HepG2 (cell line): ENCODE data around the gene TGFBI. TPM values are rescaled to one million over a fixed set of nuclear protein-coding genes. Genes with fewer than 3 reads are reported as not detected.
A peak's percentile ranks its signal among the peaks of the same experiment; 100 is the strongest.

Experiments
- AGO1 ChIP-seq: fragments of 200-400 bp; formaldehyde crosslinking; IDR thresholded peaks from 2 replicates; pipeline ENCODE4 v1.6.1; 2017; ENCODE audit warnings: mild to moderate bottlenecking, low read depth, low read length, moderate library complexity; ENCODE audit not compliant: poor library complexity, severe bottlenecking
- ARNT ChIP-seq: fragments of 450-650 bp; IDR thresholded peaks from 2 replicates; pipeline ENCODE4 v1.6.1; 2017
- ATRX ChIP-seq: sonication (generic); formaldehyde crosslinking; IDR thresholded peaks from 2 replicates; pipeline ENCODE4 v1.4.0; 2020; ENCODE audit warnings: missing genetic modification reagents, borderline replicate concordance
- BORCS8-MEF2B ChIP-seq: sonication (generic); formaldehyde crosslinking; IDR thresholded peaks from 2 replicates; pipeline ENCODE4 v1.8.0; 2022; ENCODE audit warnings: mild to moderate bottlenecking, missing genetic modification reagents
- EP300 ChIP-seq, 3 experiments: sonication (generic) in 1 of 3; formaldehyde crosslinking in 1 of 3; IDR thresholded peaks; 2 replicates each; pipeline versions ENCODE4 v1.5.1 to v1.6.1; 2011 to 2020; ENCODE audit warnings: low read depth in 2 of 3, low read length in 2 of 3, borderline replicate concordance in 1 of 3, improper control_type of control experiment in 1 of 3, mild to moderate bottlenecking in 1 of 3, missing genetic modification reagents in 1 of 3, moderate library complexity in 1 of 3
- FOSL2 ChIP-seq: sonication (generic); formaldehyde crosslinking; IDR thresholded peaks from 2 replicates; pipeline ENCODE4 v1.4.0; 2020; ENCODE audit warnings: missing genetic modification reagents
- GABPB1 ChIP-seq: IDR thresholded peaks from 2 replicates; pipeline ENCODE4 v1.6.1; 2016; ENCODE audit warnings: mild to moderate bottlenecking, missing genetic modification reagents, moderate library complexity, missing compliant biosample characterization
- HDAC1 ChIP-seq: sonication (generic); formaldehyde crosslinking; IDR thresholded peaks from 2 replicates; pipeline ENCODE4 v1.5.1; 2020; ENCODE audit warnings: mild to moderate bottlenecking, missing genetic modification reagents
- IRX3 ChIP-seq: sonication (generic); formaldehyde crosslinking; IDR thresholded peaks from 2 replicates; pipeline ENCODE4 v1.8.1; 2023; ENCODE audit warnings: mild to moderate bottlenecking, low read depth, missing genetic modification reagents, borderline replicate concordance
- KDM4B ChIP-seq: sonication (generic); formaldehyde crosslinking; IDR thresholded peaks from 2 replicates; pipeline ENCODE4 v1.4.0; 2020; ENCODE audit warnings: missing genetic modification reagents
- MED1 ChIP-seq: sonication (generic); formaldehyde crosslinking; IDR thresholded peaks from 2 replicates; pipeline ENCODE4 v1.4.0; 2020; ENCODE audit warnings: missing genetic modification reagents
- NFE2L2 ChIP-seq: fragments of 150-350 bp; IDR thresholded peaks from 2 replicates; pipeline ENCODE4 v1.6.1; 2014; ENCODE audit warnings: low read length
- NR2F6 ChIP-seq, 2 experiments: IDR thresholded peaks; 2 replicates each; pipeline ENCODE4 v1.6.1; 2016; ENCODE audit warnings: antibody characterized with exemption in 1 of 2, mild to moderate bottlenecking in 1 of 2
- PHF5A ChIP-seq: IDR thresholded peaks from one replicate; pipeline ENCODE4 v1.6.1; 2018; ENCODE audit warnings: low read depth, missing genetic modification reagents; ENCODE audit not compliant: unreplicated experiment
- SP140L ChIP-seq: sonication (generic); formaldehyde crosslinking; IDR thresholded peaks from 2 replicates; pipeline ENCODE4 v1.4.0; 2020; ENCODE audit warnings: missing genetic modification reagents, borderline replicate concordance
- TAF1 ChIP-seq: sonication (generic); formaldehyde crosslinking; IDR thresholded peaks from 2 replicates; pipeline ENCODE4 v1.4.0; 2020; ENCODE audit warnings: missing genetic modification reagents
- TCF7 ChIP-seq: sonication (generic); IDR thresholded peaks from 2 replicates; pipeline ENCODE4 v1.6.1; 2016; ENCODE audit warnings: antibody characterized with exemption, low read depth
- XBP1 ChIP-seq: sonication (generic); formaldehyde crosslinking; IDR thresholded peaks from 2 replicates; pipeline ENCODE4 v1.5.0; 2020; ENCODE audit warnings: missing genetic modification reagents
- ZNF235 ChIP-seq: sonication (generic); formaldehyde crosslinking; IDR thresholded peaks from 2 replicates; pipeline ENCODE4 v1.8.1; 2023; ENCODE audit warnings: mild to moderate bottlenecking, missing genetic modification reagents, borderline replicate concordance
- ZNF552 ChIP-seq: sonication (generic); formaldehyde crosslinking; IDR thresholded peaks from 2 replicates; pipeline ENCODE4 v1.9.0; 2022; ENCODE audit warnings: missing genetic modification reagents, mild to moderate bottlenecking, borderline replicate concordance
- ZNF83 ChIP-seq: sonication (generic); formaldehyde crosslinking; IDR thresholded peaks from 2 replicates; pipeline ENCODE4 v1.4.0; 2020; ENCODE audit warnings: missing genetic modification reagents, mild to moderate bottlenecking, borderline replicate concordance
- ZNF879 ChIP-seq: sonication (generic); formaldehyde crosslinking; IDR thresholded peaks from 2 replicates; pipeline ENCODE4 v1.8.1; 2023; ENCODE audit warnings: missing genetic modification reagents
- polyA plus RNA-seq, 8 experiments: library from polyadenylated mRNA; depleted of rRNA in 3 of 8; stranded (reverse) in 7 of 8; unstranded in 1 of 8; fragments of >200 nt; fragmentation: Illumina TruSeq in 4 of 8; extraction: Trizol in 4 of 8; gene quantifications; 2 replicates each; pipeline versions ENCODE4 v1.2.1 to v1.2.3, GENCODE V29; 2011 to 2016; ENCODE audit warnings: low read depth in 4 of 8, missing spikeins in 1 of 8, mixed read lengths in 1 of 8; ENCODE audit not compliant: insufficient read depth in 1 of 8
- total RNA-seq, 5 experiments: library from RNA; depleted of rRNA; stranded (reverse); fragments of >200 nt; fragmentation: Illumina TruSeq; extraction: Trizol; gene quantifications; 2 replicates each; pipeline ENCODE4 v1.2.3, GENCODE V29; 2016; ENCODE audit warnings: low read depth in 1 of 5
- TF ChIP-seq, protein P1 (sequence below): IDR thresholded peaks from 2 replicates; pipeline ENCODE4 v1.6.1; 2016
- TF ChIP-seq, protein P2 (sequence below): sonication (generic); formaldehyde crosslinking; IDR thresholded peaks from 2 replicates; pipeline ENCODE4 v1.4.0; 2020; ENCODE audit warnings: mild to moderate bottlenecking, missing genetic modification reagents
- TF ChIP-seq, protein P3 (sequence below): sonication (generic); formaldehyde crosslinking; IDR thresholded peaks from 2 replicates; pipeline ENCODE4 v1.4.0; 2020; ENCODE audit warnings: mild to moderate bottlenecking, missing genetic modification reagents
- TF ChIP-seq, protein P4 (sequence below): sonication (generic); formaldehyde crosslinking; IDR thresholded peaks from 2 replicates; pipeline ENCODE4 v1.4.0; 2020; ENCODE audit warnings: missing genetic modification reagents

Gene TGFBI
- total and polyA plus RNA-seq, 2 of the 13 experiments (the other 11 are each of a cell fraction or from before 2014, with no cell fraction given), result 275 to 457 TPM

DNA sequence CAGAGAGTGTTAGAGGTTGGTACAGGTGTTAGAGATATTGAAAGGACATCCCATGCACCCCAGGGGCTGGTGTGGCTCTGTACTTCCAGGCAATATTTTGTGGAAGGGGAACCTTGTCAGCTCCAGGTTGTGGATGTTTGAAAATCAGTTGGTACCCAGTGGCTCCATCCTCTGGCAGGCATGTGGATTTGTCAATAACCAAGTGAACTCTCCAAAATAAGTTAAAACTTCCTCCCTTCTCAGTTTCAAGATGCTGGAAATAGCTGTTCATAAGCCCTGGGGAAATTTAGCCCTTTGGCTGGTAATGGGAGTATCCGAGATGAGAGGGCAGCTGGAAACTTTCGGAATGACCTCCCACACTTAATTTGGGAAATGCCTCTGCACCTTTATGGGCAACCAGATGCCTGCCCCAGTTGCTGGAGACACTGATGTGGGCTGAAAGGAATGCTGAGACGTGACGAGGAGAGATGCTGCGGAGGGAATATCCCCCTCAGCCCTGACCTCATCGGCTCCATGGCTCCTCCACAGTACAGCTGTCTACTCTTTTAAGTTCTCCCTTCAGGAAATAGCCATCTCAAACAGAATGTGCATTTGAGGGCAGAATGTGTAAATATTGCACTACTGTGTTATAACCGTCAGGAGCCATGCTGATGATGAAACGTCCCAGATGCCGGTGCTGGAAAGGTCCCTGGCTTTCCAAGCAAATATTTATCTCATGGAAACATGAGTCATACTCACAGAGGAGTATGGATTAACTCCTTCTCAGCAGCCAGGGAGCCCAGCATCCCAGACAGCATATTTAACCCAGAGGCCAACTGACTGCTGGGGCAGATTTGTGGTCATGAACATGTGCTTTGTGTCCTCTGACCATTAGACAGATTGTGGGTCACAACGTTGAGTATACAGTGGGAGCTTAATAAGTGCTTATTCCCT is 29.5 kb downstream of the TGFBI start (continued):
- TF ChIP-seq FOSL2 (CRISPR knock-in tag) (peak; percentile 100), NFE2L2 (no peak), ATRX (no peak), BORCS8-MEF2B (no peak), IRX3 (CRISPR knock-in tag) (no peak), PHF5A (CRISPR knock-in tag) (peak; percentile 78), HDAC1 (CRISPR knock-in tag) (peak; percentile 95), MED1 (CRISPR knock-in tag) (peak; percentile 99), ARNT (no peak), GABPB1 (peak; percentile 55; the same call in 1 of the 2 replicates), TAF1 (peak; percentile 25; the same call in 1 of the 2 replicates), ZNF879 (CRISPR knock-in tag) (no peak), KDM4B (peak; percentile 90), ZNF235 (CRISPR knock-in tag) (no peak), ZNF552 (no peak), EP300 (IDR thresholded peaks at IDR 0.05; ENCODE audit: low read depth in 2 of 2, low read length in 2 of 2) (peak; percentile 93 to 98), EP300 (CRISPR knock-in tag; IDR thresholded peaks at IDR 0.05; ENCODE audit: borderline replicate concordance) (peak; percentile 97), ZNF83 (CRISPR knock-in tag) (no peak), NR2F6 (IDR thresholded peaks at IDR 0.05) (peak; percentile 94), NR2F6 (CRISPR knock-in tag; IDR thresholded peaks at IDR 0.05) (peak; percentile 95), SP140L (CRISPR knock-in tag) (0 out of 2 replicates have a peak, but pooled peaks have one; percentile 51), XBP1 (CRISPR knock-in tag) (no peak), AGO1 (no peak), TCF7 (peak; percentile 95)
- TF ChIP-seq, protein P1, sequence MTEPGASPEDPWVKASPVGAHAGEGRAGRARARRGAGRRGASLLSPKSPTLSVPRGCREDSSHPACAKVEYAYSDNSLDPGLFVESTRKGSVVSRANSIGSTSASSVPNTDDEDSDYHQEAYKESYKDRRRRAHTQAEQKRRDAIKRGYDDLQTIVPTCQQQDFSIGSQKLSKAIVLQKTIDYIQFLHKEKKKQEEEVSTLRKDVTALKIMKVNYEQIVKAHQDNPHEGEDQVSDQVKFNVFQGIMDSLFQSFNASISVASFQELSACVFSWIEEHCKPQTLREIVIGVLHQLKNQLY (CRISPR knock-in tag), result peak; percentile 90
- TF ChIP-seq, protein P2, sequence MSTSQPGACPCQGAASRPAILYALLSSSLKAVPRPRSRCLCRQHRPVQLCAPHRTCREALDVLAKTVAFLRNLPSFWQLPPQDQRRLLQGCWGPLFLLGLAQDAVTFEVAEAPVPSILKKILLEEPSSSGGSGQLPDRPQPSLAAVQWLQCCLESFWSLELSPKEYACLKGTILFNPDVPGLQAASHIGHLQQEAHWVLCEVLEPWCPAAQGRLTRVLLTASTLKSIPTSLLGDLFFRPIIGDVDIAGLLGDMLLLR (CRISPR knock-in tag), result no peak
- TF ChIP-seq, protein P3, sequence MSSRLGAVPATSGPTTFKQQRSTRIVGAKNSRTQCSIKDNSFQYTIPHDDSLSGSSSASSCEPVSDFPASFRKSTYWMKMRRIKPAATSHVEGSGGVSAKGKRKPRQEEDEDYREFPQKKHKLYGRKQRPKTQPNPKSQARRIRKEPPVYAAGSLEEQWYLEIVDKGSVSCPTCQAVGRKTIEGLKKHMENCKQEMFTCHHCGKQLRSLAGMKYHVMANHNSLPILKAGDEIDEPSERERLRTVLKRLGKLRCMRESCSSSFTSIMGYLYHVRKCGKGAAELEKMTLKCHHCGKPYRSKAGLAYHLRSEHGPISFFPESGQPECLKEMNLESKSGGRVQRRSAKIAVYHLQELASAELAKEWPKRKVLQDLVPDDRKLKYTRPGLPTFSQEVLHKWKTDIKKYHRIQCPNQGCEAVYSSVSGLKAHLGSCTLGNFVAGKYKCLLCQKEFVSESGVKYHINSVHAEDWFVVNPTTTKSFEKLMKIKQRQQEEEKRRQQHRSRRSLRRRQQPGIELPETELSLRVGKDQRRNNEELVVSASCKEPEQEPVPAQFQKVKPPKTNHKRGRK (CRISPR knock-in tag), result no peak
- TF ChIP-seq, protein P4, sequence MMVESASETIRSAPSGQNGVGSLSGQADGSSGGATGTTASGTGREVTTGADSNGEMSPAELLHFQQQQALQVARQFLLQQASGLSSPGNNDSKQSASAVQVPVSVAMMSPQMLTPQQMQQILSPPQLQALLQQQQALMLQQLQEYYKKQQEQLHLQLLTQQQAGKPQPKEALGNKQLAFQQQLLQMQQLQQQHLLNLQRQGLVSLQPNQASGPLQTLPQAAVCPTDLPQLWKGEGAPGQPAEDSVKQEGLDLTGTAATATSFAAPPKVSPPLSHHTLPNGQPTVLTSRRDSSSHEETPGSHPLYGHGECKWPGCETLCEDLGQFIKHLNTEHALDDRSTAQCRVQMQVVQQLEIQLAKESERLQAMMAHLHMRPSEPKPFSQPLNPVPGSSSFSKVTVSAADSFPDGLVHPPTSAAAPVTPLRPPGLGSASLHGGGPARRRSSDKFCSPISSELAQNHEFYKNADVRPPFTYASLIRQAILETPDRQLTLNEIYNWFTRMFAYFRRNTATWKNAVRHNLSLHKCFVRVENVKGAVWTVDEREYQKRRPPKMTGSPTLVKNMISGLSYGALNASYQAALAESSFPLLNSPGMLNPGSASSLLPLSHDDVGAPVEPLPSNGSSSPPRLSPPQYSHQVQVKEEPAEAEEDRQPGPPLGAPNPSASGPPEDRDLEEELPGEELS (CRISPR knock-in tag), result peak; percentile 98
